GM21723 (cell line): ENCODE data around the gene PTP4A2.
A peak's percentile ranks its signal among the peaks of the same experiment; 100 is the strongest.

ENCODE experiments used
- ATAC-seq: cut with Tn5 transposase; IDR thresholded peaks from one replicate; pipeline ENCODE4 v1.9.1; 2021; ENCODE audit warnings: mild to moderate bottlenecking, moderate library complexity; ENCODE audit not compliant: unreplicated experiment

Gene PTP4A2

GRCh38 chr1:31938184-31938975 is at the start of gene PTP4A2:
TSS of gene PTP4A2 (minus strand) at chr1:31938368. CDS start at chr1:31919065, 19,303 bp downstream.
- peak; percentile 73 for ATAC-seq

GRCh38 chr1:31987135-31987619 is 49.0 kb upstream of the PTP4A2 start:
- no peak for ATAC-seq

DNA sequence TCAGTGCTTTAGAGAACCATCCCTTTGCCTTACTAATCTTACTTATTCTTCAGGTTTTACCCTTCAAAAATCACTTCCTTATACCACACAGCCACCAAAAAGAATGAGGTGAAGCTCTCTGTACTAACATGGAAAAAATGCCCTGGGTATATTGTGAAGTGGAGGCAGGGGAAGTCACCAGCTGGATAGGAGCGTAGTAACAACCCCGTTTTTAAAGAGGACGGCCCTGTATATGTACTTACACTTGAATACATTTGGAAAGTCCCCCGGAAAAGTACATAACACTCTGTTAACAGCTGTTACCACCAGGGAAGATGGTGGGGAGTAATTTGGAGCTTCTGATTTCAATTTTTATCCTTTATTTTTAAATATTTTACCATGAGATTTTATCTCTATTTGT is 47.3 kb upstream of the PTP4A2 start:
- ATAC-seq = peak; percentile 44

DNA sequence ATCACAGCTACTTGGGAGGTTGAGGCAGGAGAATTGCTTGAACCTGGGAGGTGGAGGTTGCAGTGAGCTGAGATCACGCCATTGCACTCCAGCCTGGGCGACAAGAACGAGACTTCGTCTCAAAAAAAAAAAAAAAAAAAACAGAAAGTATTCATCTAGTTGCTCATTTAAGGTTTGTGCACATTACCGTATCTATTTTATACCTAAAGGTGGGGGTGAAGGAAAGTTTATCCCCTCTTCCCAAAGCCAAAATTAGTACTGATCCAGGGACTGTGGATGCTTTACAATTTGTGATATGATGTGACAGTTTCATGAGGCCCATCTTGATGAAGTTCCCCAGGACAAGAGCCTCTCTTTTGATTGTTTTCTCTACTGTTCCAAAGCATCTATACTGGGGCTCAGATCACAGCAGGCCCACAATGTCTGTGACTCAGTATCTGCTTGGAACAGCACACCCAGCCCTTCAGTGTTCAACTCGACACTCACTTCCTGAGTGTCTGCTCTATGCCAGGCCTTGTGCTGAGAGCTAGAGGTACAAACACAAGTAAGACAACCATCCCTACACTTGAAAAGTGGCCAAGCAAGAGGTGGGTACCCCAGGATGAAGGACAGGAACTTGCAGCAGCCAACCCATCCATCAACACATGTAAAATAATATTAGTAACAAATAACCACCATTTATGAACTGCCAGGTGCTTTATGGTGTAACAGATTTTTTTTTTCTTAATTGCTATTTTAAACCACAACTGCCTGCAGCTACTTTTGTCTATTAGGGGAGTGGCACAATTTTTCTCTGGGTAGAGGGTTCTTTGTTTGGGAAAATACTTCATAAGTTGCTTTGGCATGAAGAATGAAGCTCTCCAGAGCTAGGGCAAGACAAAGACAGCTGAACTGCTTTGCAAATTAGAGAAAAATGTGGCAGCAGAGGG is 46.5 kb upstream of the PTP4A2 start:
- no peak for ATAC-seq

DNA sequence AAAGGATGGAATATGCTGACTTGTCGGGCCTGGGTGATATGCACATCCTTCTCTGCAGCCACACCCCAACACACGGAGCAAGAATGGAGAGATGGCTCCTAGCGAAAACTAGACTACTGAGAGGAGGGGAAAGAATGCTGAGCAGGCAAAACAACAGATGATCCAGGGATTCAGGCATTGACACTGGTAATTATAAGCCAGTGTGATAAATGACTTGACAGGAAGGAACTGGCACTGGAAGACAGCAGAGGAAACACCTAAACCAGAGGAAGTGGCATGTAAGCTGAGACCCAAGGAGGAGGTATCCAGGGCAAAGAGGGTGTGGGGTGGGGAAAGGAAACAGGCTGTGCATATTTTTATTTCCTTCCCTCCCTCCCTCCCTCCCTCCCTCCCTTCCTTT is 43.8 kb upstream of the PTP4A2 start:
- no peak for ATAC-seq

DNA sequence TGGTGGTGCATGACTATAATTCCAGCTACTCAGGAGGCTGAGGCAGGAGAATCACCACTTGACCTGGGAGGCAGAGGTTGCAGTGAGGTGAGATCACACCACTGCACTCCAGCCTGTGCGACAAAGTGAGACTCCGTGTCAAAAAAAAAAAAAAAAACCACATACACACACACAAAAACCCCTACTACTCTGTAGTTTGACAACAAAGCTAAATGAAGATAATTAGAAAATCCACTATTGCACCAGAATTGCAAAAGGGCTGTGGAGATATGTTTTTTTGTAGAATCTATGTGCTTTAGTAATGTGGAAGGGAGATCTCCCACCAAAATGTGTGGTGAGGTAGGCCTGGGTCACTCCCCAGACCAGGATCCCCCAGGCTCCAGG is 43.3 kb upstream of the PTP4A2 start:
- no peak for ATAC-seq

- ATAC-seq = no peak
Observed at GRCh38 chr1:31980835-31981455, 42.8 kb upstream of the PTP4A2 start.

GRCh38 chr1:31978843-31979400 is 40.8 kb upstream of the PTP4A2 start:
- no peak for ATAC-seq

- ATAC-seq = no peak
Observed at GRCh38 chr1:31977385-31978131, 39.4 kb upstream of the PTP4A2 start.

GRCh38 chr1:31976401-31976800 is 38.2 kb upstream of the PTP4A2 start:
- no peak for ATAC-seq

- ATAC-seq = no peak
Observed at GRCh38 chr1:31970873-31971272, 32.7 kb upstream of the PTP4A2 start.

GRCh38 chr1:31961536-31961935 is 23.4 kb upstream of the PTP4A2 start:
- no peak for ATAC-seq

DNA sequence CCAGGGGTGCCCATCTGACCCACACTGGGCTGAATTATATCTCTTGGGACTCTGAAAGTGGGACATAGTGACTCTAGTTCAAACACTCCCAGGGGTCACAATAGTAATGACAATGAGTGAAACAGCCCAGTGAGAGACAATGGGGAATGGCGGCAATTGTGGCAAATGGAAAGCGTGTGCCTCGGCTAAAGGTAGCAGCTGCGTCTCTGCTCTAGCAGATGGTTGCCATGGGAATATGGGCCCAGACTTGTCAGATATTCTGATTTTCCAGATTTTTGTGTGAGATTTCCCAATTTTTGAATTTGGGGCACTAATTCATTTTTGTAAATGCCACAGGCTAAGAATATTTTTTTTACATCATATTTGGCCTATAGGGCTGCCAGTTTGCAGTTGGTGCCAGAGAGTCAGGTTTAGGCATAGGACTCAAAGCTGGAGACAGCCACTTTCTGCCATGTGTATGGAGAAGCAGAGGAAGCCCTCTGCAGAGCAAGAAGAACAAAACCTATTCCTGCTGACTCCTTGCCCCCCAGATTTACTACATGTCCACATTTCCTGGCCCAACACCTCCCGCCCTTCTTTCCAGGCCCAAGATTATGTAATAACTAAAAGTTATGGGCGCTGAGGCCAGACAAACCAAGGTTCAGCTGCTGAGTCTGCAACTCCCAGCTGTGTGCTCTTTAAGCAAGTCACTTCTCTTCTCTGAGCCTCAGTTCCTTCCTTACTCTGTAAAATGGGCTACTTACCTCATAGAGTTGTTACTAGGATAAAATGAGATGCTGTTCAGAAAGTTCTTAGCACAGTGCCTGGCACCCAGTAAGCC is 21.6 kb upstream of the PTP4A2 start:
- ATAC-seq = no peak

DNA sequence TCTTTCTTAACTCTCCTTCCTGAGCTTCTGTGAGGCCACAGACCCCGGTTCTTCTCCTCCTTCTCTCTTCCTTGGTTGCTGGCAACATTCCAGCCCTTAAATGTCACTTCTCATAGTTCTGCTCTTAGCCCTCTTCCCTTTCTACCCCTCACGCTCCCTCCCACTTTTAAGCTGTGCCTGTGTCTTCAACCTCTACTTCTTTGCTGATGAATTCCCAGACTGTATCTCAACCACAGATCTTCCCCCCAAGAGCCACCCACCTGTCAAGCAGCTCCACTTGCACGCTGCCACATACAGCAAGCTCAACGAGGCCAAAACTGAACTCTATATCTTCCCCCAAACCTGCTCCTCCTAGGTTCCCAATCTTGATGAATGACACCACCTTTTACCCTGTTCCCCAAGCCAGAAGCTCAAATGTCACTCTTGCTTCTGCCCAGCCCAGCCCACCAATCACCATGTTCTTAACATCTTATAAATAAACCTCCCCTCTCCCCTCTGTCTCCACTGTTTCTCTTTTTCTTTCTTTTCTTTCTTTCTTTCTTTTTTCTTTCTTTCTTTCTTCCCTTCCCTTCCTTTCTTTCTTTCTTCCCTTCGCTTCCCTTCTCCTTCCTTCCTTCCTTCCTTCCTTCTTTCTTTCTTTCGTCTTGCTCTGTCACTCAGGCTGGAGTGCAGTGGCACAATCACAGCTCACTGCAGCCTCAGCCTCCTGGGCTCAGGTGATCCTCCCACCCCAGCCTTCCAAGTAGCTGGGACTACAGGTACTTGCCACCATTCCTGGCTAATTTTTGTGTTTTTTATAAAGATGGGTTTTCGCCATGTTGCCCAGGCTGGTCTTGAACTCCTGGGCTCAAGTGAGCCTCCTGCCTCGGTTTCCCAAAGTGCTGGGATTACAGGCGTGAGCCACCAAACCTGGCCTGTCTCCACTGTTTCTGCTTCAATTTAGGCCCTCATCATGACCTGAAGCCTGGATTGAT is 19.8 kb upstream of the PTP4A2 start:
- ATAC-seq = no peak

GRCh38 chr1:31955917-31956736 is 18.0 kb upstream of the PTP4A2 start:
- ATAC-seq = peak; percentile 73

- ATAC-seq = no peak
Observed at GRCh38 chr1:31954607-31955283, 16.6 kb upstream of the PTP4A2 start.

GRCh38 chr1:31952825-31953220 is 14.7 kb upstream of the PTP4A2 start:
- no peak for ATAC-seq
